ENCODE results near the gene CNTNAP2.
A peak's percentile ranks its signal among the peaks of the same experiment; 100 is the strongest.

The CNTNAP2 gene

GRCh38 chr7:148261996-148262688 is 2145.5 kb downstream of the CNTNAP2 start:
- no peak overlapping the region for H3K4me3 ChIP-seq (replicated peaks; ENCODE audit: low read depth, low read length)
- DNase-seq (ENCODE audit: extremely low read depth, low read depth): no peak
- no peak for TF ChIP-seq CTCF (IDR thresholded peaks at IDR 0.05; ENCODE audit: low read depth, low read length, missing control alignments)

- peak; percentile 7 for DNase-seq (ENCODE audit: extremely low read depth, low read depth)
- H3K4me3 ChIP-seq (replicated peaks; ENCODE audit: low read depth, low read length): no peak overlapping the region
- TF ChIP-seq CTCF (IDR thresholded peaks at IDR 0.05; ENCODE audit: low read depth, low read length, missing control alignments): peak; percentile 75
Observed at GRCh38 chr7:148262721-148263229, 2146.2 kb downstream of the CNTNAP2 start.

- DNase-seq (ENCODE audit: extremely low read depth, low read depth): no peak
- H3K4me3 ChIP-seq (replicated peaks; ENCODE audit: low read depth, low read length): no peak overlapping the region
- peak; percentile 28 for TF ChIP-seq CTCF (IDR thresholded peaks at IDR 0.05; ENCODE audit: low read depth, low read length, missing control alignments)
Observed at GRCh38 chr7:148264933-148265557, 2148.4 kb downstream of the CNTNAP2 start.

GRCh38 chr7:148265896-148266295 is 2149.3 kb downstream of the CNTNAP2 start:
- H3K4me3 ChIP-seq (replicated peaks; ENCODE audit: low read depth, low read length): no peak overlapping the region
- DNase-seq (ENCODE audit: extremely low read depth, low read depth): no peak
- no peak for TF ChIP-seq CTCF (IDR thresholded peaks at IDR 0.05; ENCODE audit: low read depth, low read length, missing control alignments)

GRCh38 chr7:148266795-148267194 is 2150.2 kb downstream of the CNTNAP2 start:
- no peak overlapping the region for H3K4me3 ChIP-seq (replicated peaks; ENCODE audit: low read depth, low read length)
- no peak for TF ChIP-seq CTCF (IDR thresholded peaks at IDR 0.05; ENCODE audit: low read depth, low read length, missing control alignments)
- DNase-seq (ENCODE audit: extremely low read depth, low read depth): no peak

- TF ChIP-seq CTCF (IDR thresholded peaks at IDR 0.05; ENCODE audit: low read depth, low read length, missing control alignments): no peak
- DNase-seq (ENCODE audit: extremely low read depth, low read depth): no peak
Observed at GRCh38 chr7:148270576-148270975, 2154.0 kb downstream of the CNTNAP2 start.

More at GRCh38 chr7:148270576-148270975, 2154.0 kb downstream of the CNTNAP2 start:
- H3K4me3 ChIP-seq (replicated peaks; ENCODE audit: low read depth, low read length): no peak overlapping the region
